ENCODE results near the gene BAIAP2. TPM values are rescaled to one million over a fixed set of nuclear protein-coding genes. Genes with fewer than 3 reads are reported as not detected.
"Not testable (repeated sequence)": the region's sequence is repeated elsewhere in the genome, so short reads cannot be mapped to it uniquely, and the experiment has no call there.

BAIAP2 gene
- total RNA-seq, 1 donor from 2014 or later = 50.9 TPM

DNA sequence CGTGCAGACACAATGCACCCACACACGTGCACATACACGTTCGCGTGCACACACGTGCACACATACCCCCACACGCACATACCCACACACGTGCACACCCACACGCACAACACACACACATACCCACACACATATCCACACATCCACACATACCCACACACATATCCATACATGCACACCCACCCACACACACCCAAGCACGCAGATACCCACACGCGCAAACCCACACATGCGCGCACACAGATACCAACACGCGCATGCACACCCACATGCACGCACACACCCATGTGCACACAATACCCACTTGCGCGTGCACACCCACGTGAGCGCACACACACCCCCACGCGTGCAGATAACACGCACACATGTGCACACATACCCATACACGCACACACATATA is 103.5 kb downstream of the BAIAP2 start:
- intact Hi-C loops (cut with DNase I) = no loop called here
- no peak for DNase-seq (ENCODE audit: low spot score)
- no peak for ATAC-seq

DNA sequence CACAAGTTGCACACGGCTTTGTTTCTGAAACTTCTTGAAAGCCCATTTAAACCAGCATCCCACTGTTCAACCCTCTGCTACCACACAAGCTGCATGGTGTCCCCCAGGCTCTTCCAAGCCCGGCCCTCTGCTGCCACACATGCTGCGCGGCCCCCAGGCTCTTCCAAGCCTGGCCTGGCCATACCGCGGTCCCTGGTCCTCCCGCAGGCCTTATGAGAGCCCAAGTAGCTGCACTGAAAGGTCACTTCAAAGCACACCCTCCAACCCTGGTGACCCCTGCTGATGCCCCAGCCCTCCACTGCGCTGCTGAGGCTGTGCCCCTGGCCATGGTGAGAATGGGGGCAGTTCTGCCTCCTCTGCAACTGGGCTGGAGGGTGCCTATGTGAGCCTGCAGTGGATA is 104.5 kb downstream of the BAIAP2 start:
- intact Hi-C loops (cut with DNase I) = no loop called here
- DNase-seq (ENCODE audit: low spot score) (no peak), ATAC-seq (no peak)

DNA sequence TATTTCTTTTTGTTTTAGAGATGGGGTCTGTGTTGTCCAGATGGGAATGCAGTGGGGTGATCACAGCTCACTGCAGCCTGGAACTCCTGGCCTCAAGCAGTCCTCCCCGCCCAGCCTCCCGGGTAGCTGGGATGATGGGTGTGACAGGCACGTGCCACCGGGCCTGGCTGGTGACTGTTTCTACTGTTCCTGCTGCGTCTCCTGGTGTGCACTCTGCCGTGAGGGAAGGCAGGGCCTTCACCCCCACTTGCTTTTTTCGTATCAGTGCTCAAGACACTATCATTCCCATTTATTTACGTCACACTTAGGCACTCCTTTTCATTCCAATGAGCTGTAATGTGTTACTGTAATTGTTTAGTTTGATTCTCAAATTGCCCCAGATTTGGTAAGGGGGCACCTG is 105.1 kb downstream of the BAIAP2 start:
- no peak for ATAC-seq
- intact Hi-C loops (cut with DNase I) = loop anchor here (5.0 kb wide), 1 partner anchor 52 kb away; no protein-coding TSS in a partner anchor

DNA sequence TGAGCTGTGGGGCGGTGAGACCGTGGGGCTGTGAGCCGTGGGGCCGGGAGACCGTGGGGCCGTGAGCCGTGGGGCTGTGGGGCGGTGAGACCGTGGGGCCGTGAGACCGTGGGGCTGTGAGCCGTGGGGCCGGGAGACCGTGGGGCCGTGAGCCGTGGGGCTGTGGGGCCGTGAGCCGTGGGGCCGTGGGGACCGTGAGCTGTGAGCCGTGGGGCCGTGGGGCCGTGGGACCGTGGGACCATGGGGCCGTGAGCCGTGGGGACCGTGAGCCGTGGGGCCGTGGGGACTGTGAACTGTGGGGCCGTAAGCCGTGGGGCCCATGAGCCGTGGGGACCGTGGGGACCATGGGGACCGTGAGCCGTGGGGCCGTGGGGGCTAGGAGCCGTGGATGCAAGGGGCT is 105.7 kb downstream of the BAIAP2 start:
- no peak for ATAC-seq
- intact Hi-C loops (cut with DNase I) = loop anchor here (5.0 kb wide), 1 partner anchor 52 kb away; no protein-coding TSS in a partner anchor
- no peak for DNase-seq (ENCODE audit: low spot score)

More for the DNA sequence above, 105.1 kb downstream of the BAIAP2 start:
- no peak for DNase-seq (ENCODE audit: low spot score)

DNA sequence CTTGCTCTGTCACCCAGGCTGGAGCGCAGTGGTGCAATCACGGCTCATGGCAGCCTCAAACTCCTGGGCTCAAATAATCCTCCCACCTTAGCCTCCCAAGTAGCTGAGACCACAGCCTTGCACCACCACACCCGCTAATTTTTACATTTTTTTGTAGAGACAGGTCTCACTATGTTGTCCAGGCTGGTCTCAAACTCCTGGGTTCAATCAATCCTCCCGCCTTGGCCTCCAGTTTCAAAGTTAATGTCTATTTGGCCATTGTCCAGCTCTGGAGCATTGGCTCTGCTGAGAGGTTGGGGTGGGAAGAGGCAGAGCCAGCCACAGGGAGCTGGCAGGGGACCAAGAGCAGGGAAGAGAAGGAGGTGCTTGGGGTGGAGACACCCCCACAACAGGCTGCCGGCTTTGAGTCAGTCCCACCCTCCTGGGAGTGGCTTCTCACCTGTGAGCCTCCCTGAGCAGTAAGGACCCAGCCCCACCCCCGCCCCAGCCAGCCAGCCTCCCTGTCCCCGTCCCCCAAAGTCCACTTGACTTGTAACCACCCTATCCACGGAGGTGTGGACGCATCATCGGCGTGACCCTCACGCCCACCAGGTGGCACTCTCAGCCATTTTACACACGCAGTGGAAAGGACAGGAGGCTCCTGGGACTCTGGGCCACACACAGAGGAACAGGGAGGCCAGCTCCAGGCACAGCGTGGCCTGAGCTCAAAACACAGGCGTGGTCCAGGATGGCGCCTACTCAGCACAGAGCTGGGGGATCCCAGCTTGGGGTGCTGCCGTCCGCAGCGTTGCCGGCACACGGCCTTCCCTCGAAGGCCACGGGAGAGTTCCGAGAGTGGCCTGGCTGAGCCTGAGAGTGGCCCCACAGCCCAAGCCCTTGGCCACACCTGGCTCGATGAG is 107.6 kb downstream of the BAIAP2 start:
- intact Hi-C loops (cut with DNase I) = loop anchor here (5.0 kb wide), 1 partner anchor 50 kb away; no protein-coding TSS in a partner anchor
- peak; percentile 92 for ATAC-seq
- DNase-seq (ENCODE audit: low spot score) = peak; percentile 93

- peak; percentile 67 for ATAC-seq
- no peak for DNase-seq (ENCODE audit: low spot score)
- intact Hi-C loops (cut with DNase I) = loop anchor here (5.0 kb wide), 1 partner anchor 49 kb away; no protein-coding TSS in a partner anchor
These were observed 108.2 kb downstream of the BAIAP2 start for GRCh38 chr17:81143200-81143527.

- intact Hi-C loops (cut with DNase I) = loop anchor here (5.0 kb wide), 1 partner anchor 48 kb away; no protein-coding TSS in a partner anchor
- DNase-seq (ENCODE audit: low spot score) (no peak), ATAC-seq (no peak)
These were observed 108.9 kb downstream of the BAIAP2 start for GRCh38 chr17:81143717-81144422.

DNA sequence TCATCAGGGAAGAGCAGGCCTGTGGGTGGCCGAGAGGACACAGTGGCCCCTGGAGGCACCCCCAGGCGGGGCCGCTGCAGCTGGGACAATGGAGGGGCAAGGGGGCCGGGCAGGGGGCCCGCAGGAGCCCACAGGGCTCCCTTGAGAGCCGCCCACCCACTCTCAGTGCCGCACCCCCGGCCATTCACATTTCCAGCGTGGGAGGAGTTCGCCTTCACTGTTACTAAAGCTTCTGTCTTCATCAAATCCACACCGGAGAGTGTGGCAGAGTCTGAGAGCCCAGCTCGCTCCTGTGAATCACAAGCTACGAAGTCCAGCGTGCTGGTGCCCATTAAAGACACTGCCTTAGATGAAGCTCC is 109.5 kb downstream of the BAIAP2 start:
- intact Hi-C loops (cut with DNase I) = loop anchor here (5.0 kb wide), 1 partner anchor 48 kb away; no protein-coding TSS in a partner anchor
- DNase-seq (ENCODE audit: low spot score) = no peak
- no peak for ATAC-seq

DNA sequence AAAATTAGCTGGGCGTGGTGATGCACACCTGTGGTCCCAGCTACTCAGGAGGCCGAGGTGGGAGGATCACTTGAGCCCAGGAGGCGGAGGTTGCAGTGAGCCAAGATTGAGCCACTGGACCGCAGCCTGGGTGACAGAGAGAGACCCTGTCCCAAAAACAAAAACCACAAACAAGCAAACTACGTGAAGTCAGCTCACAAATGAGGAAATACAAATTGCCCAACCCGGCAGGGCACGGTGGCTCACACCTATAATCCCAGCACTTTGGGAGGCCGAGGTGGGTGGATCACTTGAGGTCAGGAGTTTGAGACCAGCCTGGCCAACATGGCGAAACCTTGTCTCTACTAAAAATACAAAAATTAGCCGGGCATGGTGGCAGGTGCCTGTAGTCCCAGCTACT is 111.3 kb downstream of the BAIAP2 start:
- DNase-seq (ENCODE audit: low spot score); ATAC-seq; intact Hi-C loops (cut with DNase I): not testable (repeated sequence)

GRCh38 chr17:81147701-81148100 is 112.8 kb downstream of the BAIAP2 start:
- ATAC-seq = no peak
- no peak for DNase-seq (ENCODE audit: low spot score)
- intact Hi-C loops (cut with DNase I) = no loop called here

GRCh38 chr17:81148571-81148970 is 113.6 kb downstream of the BAIAP2 start:
- intact Hi-C loops (cut with DNase I) = no loop called here
- ATAC-seq (no peak), DNase-seq (ENCODE audit: low spot score) (no peak)

- intact Hi-C loops (cut with DNase I) = no loop called here
- no peak for DNase-seq (ENCODE audit: low spot score)
- no peak for ATAC-seq
These were observed 114.1 kb downstream of the BAIAP2 start for GRCh38 chr17:81148986-81149533.

GRCh38 chr17:81150377-81151077 is 115.6 kb downstream of the BAIAP2 start:
- no peak for DNase-seq (ENCODE audit: low spot score)
- intact Hi-C loops (cut with DNase I) = no loop called here
- ATAC-seq = no peak

DNA sequence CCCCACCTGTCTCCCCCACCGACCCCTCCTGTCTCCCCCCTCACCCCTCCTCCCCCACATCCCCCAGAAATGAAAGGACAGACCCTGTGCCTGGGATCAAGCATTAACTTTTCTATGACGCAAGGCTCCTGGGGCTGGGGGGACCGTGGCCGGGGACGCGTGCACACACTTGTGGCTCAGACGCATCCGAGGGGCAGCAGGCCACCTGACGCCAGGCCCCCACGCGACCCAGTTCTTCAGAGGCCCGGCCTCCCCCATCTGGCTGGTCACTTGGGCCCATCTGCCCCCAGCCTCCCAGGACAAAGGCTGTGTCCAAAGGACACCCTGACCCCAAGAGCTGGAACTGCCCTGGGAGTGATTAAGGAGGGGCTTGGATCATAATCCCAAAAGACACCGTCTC is 116.3 kb downstream of the BAIAP2 start:
- ATAC-seq (no peak), DNase-seq (ENCODE audit: low spot score) (no peak)
- intact Hi-C loops (cut with DNase I) = no loop called here

GRCh38 chr17:81152288-81152828 is 117.4 kb downstream of the BAIAP2 start:
- intact Hi-C loops (cut with DNase I) = no loop called here
- DNase-seq (ENCODE audit: low spot score) (no peak), ATAC-seq (peak; percentile 61)

DNA sequence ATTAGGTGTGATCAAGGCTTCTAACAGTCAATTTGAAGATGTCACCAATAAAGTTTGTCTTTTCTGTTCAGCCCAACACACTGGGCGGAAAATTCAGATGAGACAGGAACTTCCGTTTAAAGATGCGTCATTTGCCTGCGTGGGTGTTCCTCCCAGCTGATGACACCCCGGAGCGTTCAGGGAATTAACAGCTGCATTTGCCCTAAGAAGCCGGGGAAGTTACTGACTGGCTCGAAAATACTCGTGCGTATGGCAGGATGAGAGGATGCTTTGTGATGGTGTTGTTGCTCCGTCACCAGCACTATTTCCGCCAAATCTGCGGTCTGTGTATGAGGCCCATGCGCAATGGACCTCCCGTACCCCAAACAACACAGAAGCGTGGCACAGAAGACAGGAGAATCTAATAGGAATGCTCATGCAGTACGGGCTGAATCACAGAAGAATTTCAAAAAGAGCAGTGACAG is 118.4 kb downstream of the BAIAP2 start:
- ATAC-seq = peak; percentile 91
- DNase-seq (ENCODE audit: low spot score) = no peak
- intact Hi-C loops (cut with DNase I) = no loop called here

- DNase-seq (ENCODE audit: low spot score); intact Hi-C loops (cut with DNase I): not testable (repeated sequence)
These were observed 119.1 kb downstream of the BAIAP2 start for GRCh38 chr17:81154016-81154415.

GRCh38 chr17:81154961-81155360 is 120.0 kb downstream of the BAIAP2 start:
- no peak for ATAC-seq
- intact Hi-C loops (cut with DNase I) = no loop called here
- no peak for DNase-seq (ENCODE audit: low spot score)

More at GRCh38 chr17:81154016-81154415, 119.1 kb downstream of the BAIAP2 start:
- not testable (repeated sequence) for ATAC-seq
